Measurements from ENCODE around the gene NECTIN1. TPM values are rescaled to one million over a fixed set of nuclear protein-coding genes. Genes with fewer than 3 reads are reported as not detected.
A peak's percentile ranks its signal among the peaks of the same experiment; 100 is the strongest.

The NECTIN1 gene
- total RNA-seq, 1 donor from 2014 or later = 3.4 TPM

GRCh38 chr11:119645018-119645417 is 84.0 kb downstream of the NECTIN1 start:
- DNase-seq (ENCODE audit: low read depth) = no peak

- no peak for DNase-seq (ENCODE audit: low read depth)
These were observed 84.5 kb downstream of the NECTIN1 start for GRCh38 chr11:119644502-119644901.

- DNase-seq (ENCODE audit: low read depth) = no peak
These were observed 85.1 kb downstream of the NECTIN1 start for GRCh38 chr11:119643876-119644225.

GRCh38 chr11:119643212-119643875 is 85.7 kb downstream of the NECTIN1 start:
- no peak for DNase-seq (ENCODE audit: low read depth)

- no peak for DNase-seq (ENCODE audit: low read depth)
These were observed 86.8 kb downstream of the NECTIN1 start for GRCh38 chr11:119641983-119642745.

- DNase-seq (ENCODE audit: low read depth) = no peak
These were observed 88.5 kb downstream of the NECTIN1 start for GRCh38 chr11:119640541-119640940.

- no peak for DNase-seq (ENCODE audit: low read depth)
These were observed 89.3 kb downstream of the NECTIN1 start for GRCh38 chr11:119639642-119640205.

GRCh38 chr11:119638851-119639250 is 90.1 kb downstream of the NECTIN1 start:
- no peak for DNase-seq (ENCODE audit: low read depth)

GRCh38 chr11:119637481-119637880 is 91.5 kb downstream of the NECTIN1 start:
- no peak for DNase-seq (ENCODE audit: low read depth)

GRCh38 chr11:119635776-119636175 is 93.2 kb downstream of the NECTIN1 start:
- DNase-seq (ENCODE audit: low read depth) = peak; percentile 65

- DNase-seq (ENCODE audit: low read depth) = peak; percentile 14
These were observed 93.8 kb downstream of the NECTIN1 start for GRCh38 chr11:119635041-119635740.

GRCh38 chr11:119634301-119634700 is 94.7 kb downstream of the NECTIN1 start:
- DNase-seq (ENCODE audit: low read depth) = peak; percentile 36

- no peak for DNase-seq (ENCODE audit: low read depth)
These were observed 99.0 kb downstream of the NECTIN1 start for GRCh38 chr11:119629834-119630624.

- no peak for DNase-seq (ENCODE audit: low read depth)
These were observed 99.9 kb downstream of the NECTIN1 start for GRCh38 chr11:119629085-119629484.

- DNase-seq (ENCODE audit: low read depth) = no peak
These were observed 101.7 kb downstream of the NECTIN1 start for GRCh38 chr11:119627286-119627685.

GRCh38 chr11:119626871-119627270 is 102.1 kb downstream of the NECTIN1 start:
- peak; percentile 69 for DNase-seq (ENCODE audit: low read depth)

- DNase-seq (ENCODE audit: low read depth) = peak; percentile 36
These were observed 102.7 kb downstream of the NECTIN1 start for GRCh38 chr11:119626197-119626841.

GRCh38 chr11:119625206-119625978 is 103.6 kb downstream of the NECTIN1 start:
- DNase-seq (ENCODE audit: low read depth) = no peak

- DNase-seq (ENCODE audit: low read depth) = no peak
These were observed 104.4 kb downstream of the NECTIN1 start for GRCh38 chr11:119624629-119625028.

All from myocyte (in vitro differentiated cells).